A549 treated with CpdA at 1 μM for 4 hours (cell line): ENCODE data around the gene AGAP2. TPM values are rescaled to one million over a fixed set of nuclear protein-coding genes. Genes with fewer than 3 reads are reported as not detected.

ENCODE experiments used
- total RNA-seq: library from RNA; stranded (reverse); fragments of 200-300 nt; extraction: Qiagen RNA extraction; gene quantifications from 5 replicates; pipeline ENCODE4 v1.2.3, GENCODE V29; 2022; ENCODE audit warnings: low read depth

The AGAP2 gene
- 0.13 to 0.20 TPM (median 0.16 TPM) in 5 replicates for total RNA-seq

DNA sequence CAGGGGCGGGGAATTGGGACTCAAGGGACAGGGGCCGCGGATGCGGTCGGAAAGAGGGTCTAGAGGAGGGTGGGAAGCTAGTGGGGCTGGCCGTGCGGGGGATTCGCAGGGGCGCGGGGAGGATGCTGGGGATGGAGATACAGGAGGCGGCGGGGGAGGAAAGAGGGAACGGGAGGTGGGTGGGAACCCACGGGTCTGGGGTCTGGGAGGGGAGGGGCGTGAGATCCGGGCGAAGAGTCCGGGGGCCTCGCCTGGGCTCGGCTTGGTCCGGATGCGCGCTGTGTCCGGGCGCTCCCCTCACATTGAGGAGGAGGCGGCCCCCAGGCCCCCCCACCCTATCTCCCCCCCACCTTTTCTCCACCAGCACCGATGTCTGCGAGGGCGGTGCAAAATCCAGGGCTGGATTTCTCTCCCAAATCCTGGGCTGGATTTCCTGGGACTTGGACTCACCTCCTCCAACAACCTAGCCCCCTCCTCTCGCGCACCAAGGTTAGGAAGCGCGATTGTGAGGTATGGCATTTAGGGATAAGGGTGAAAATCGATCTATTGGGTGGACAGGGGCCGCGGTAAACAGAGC is at the start of gene AGAP2:
Gene AGAP2, minus strand, starts transcription at position 82 of the 577 bp plus-strand sequence. CDS start 496 bp downstream, outside the sequence.

DNA sequence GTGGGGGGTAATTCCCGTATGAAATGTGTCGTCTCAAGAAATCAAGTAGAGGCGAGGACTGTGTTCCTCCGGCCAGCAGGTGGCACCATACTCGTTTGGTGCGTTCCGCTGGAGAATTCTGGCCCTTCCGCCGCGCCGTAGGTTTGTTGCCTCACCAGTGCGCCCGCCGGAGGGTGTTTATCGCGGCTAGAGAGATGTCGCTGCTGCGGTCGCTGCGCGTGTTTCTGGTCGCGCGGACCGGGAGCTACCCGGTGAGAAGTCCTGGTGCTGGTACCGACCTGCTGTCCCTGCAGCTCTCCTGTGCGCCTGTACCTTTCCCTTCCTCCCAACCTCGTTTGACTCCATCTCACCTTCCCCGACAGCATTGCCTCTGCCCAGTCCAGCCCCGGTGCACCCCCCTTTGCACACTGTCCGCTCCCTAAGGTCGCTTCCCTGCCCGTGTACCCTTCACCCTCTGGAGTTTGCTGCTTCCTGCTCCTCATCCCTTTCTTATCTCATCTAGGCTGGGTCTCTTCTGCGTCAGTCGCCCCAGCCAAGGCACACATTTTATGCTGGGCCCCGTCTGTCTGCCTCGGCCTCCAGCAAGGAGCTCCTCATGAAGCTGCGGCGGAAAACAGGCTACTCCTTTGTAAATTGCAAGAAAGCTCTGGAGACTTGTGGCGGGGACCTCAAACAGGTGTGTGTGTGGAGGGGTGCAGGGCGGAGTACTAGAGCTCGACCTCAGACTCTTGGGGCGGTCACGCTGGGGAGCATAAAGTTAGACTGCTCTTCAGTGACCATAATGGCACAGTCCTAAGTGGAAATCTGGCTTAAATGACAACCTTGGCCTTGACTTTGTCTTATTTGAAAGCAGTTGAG is 44.3 kb upstream of the AGAP2 start, which contains the start of gene TSFM:
Gene TSFM, plus strand, starts transcription at position 180 of the 858 bp plus-strand sequence. Its CDS starts 15 bp downstream, at position 195.

DNA sequence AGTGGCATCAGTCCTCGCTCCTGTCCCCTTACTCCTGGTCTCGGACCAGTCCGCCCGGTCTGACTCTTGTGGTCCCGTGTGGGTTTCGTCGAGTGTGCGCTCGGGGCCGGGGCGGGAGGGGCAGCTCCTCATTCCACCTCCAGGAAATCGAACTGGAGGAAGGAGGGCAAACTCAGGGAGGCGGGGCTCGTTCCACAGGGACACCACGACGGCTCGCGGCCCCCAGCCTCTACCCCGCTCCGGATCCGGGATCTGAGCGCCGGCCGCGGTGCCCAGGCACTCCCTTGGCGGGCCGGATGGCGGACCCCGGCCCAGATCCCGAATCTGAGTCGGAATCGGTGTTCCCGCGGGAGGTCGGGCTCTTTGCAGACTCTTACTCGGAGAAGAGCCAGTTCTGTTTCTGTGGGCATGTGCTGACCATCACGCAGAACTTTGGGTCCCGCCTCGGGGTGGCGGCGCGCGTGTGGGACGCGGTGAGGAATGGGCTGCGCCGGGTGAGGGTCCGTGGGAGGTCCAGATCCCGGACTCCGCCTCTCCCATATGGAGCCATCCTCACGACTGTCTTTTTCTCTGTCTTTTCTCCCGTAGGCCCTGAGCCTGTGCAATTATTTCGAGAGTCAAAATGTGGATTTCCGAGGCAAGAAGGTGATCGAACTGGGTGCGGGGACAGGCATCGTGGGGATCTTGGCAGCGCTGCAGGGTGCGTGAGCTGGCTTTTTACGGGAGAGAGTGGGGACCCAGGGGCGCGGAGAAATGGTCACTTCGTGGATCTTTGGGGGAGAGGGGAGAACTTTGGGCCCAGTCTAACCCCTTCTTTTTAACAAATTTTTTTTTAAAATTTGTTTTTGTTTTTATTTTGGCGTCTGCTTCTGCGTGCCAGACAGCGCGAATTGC is 34.1 kb upstream of the AGAP2 start, which contains the start of gene EEF1AKMT3:
Gene EEF1AKMT3, plus strand, starts transcription at position 186 of the 894 bp plus-strand sequence. Its CDS starts 111 bp downstream, at position 297.

DNA sequence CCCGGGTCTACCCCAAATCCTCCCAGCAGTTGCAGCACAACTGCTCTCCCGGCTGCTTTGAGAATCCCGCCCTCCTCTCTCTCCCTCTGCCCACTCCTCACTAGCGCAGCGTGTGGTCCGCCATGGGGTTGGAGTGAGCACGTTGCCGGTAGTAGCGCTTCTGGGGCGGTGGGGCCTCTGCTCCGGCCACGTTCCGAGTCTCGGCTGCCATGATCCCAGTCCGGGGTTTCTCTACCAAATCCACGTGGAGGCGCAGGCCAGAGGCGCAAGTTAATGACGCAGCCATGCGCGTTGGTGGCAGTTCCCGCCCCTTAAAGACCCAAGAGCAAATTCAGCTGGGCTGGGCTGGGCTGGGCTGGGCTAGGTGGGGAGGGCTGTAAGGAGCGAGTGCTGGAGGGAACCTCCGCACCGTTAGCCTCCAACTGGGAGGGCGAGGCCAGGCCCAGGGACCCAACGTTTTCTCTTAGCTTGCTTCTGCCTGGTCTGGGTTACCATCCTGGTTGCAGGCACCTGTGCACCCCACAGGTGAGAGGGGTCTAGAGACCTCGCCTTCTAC is 33.4 kb upstream of the AGAP2 start, which contains the start of gene METTL1:
Gene METTL1, minus strand, starts transcription at position 233 of the 556 bp plus-strand sequence. Its CDS starts 22 bp downstream, at position 211.

DNA sequence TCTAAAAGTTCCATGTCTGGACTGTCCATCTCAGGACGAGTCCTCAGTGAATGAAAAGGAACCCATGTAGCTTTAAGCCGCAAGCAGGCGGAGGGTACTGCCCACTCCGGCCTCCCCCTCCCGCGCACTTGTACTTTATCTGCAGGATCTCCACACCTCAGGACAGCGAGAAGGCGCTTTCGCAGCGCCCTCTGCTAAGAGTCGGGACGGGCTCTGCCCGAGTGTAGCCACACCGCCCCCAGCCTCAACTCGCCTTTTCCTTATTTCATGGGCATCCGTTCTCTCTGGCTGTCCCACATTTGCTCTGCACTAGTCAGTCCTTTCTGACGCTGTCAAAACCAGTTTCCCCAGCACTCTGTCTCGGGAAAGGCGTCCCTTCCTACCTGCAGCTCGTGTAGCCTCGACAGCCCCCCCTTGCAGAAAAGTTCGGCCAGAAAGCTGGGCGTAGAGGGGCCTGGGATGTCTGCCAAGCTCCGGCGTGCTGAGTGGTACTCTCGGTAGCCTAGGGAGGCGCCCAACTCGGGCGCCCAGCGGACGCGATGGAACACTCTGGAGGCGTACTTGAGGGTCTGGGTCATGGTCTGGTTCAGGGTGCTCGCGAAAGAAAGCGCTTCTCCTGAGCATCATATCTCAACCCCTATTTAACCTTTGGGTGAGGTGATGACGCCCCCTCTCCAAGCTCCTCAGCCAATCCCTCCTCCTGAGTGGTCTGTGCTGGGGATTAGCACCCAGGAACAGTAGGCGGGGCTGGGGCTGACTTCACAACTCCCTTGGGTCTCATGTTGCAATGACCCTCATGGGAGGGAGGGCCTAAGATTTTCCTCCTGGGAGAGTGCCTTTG is 28.1 kb upstream of the AGAP2 start, which contains the start of gene CYP27B1:
Gene CYP27B1, minus strand, starts transcription at position 615 of the 841 bp plus-strand sequence. Its CDS starts 37 bp downstream, at position 578.

DNA sequence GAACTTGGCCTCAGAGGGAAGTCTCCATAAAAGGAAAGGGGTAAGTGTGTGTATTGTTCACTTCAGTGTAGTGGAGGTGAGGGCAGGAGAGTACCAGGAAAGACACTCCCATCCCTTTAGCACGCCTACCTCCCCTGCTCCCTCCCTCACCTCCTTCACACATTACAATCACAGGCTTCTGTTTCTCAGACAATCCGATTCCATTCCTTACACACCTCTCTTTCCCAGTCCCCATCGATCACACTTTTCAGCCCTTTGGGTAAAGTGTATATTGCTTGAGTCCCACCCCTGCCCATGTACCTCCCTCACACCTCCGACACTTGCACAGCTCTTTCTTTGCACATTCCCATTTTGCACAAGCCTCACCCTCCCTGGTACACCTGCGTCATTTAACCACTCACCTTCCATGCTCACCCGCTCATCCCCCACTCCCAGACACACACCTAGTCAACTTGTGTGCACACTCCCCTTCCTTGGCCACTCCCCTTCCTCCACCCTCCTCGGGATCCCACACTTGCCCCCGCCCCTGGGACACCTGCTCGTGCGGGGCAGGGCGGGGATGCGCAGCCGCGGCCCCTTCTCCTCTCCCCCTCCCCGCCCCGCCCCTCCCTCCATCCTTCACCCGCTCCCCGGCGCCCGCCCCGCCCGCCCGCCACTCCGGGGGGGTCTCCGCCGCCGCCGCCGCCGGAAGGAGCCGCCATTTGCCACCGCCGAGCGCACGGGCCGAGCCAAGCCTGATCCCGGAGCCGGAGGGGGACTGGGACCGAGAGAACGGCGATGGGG is 16.1 kb upstream of the AGAP2 start, which contains the start of gene MARCHF9:
Gene MARCHF9, plus strand, starts transcription at position 693 of the 783 bp plus-strand sequence. CDS start 426 bp downstream, outside the sequence.

DNA sequence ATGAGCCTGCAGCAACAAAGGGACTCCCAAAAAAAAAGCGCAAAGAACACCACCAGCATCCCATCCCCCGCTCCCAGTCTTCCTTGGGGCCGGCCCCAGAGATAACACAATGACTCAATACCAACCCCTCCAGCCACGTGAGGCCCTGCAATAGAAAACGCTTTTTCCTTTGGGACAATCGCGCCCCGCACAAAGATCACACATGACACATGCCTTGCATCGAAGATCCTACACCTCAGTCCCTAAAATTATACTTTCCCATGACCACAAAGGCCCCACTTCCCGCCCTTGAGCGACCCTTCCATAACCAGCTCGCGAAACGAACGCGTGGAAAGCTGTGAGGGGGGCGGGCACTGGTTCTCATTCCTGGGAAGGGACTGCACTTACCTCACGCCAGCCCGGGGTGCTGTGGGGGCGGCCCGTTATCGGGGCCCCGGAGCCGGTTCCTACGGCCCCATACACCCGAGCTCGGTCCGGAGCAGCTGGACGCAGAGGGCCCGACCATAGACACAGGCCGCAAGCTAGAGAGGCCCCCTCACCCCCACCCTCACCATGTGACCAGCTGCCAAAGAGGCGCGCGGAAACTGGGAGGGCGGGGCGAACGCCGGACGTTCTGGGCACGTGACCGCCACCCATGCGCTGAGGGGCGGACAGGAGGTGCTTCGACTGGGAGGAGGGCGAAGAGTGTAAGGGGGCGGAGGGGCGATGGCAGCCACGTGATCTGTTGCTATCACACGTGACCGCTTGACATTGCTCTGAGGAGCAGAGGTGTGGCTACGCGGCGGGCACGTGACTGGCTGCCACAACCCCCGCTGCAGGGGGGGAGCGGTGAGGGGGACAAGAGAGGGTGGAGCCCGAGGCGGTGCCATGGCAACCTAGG is 13.5 kb upstream of the AGAP2 start, which contains the start of gene CDK4:
Gene CDK4, minus strand, starts transcription at position 523 of the 880 bp plus-strand sequence. CDS start 593 bp downstream, outside the sequence.

DNA sequence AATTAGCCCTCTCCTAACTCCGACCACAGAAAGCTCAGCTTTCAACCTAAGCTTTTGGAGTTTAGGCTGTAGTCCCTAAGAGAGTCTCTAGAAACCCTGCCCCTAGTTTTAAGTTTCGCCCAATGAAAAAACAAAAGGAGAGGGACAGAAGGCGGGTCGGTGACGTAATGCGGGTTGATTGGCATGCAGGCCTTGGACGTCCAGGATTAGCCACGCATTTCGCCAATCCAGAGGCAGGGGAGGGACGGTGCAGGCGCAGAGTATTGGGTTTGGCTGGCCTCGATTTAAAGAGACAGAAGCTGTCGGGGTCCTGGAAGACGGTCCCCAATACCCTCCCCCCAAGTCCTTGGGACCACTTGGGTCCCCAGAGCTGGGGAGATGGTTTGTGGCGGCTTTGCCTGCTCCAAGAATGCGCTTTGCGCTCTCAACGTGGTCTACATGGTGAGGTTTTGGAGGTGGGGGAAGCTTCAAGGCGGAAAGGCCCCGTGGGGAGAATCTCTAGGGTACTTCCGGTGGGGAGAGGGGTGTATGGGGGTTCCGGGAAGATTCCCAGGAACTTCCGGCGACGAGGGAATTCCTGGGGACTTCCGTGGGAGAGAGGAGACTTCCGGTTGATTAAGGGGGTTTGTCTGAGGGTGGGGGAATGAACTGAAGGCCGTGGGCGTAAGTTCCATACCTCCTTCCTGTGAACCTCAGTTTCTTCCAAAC is 6.4 kb upstream of the AGAP2 start, which contains the start of gene TSPAN31:
Gene TSPAN31, plus strand, starts transcription at position 263 of the 708 bp plus-strand sequence. Its CDS starts 116 bp downstream, at position 379.

DNA sequence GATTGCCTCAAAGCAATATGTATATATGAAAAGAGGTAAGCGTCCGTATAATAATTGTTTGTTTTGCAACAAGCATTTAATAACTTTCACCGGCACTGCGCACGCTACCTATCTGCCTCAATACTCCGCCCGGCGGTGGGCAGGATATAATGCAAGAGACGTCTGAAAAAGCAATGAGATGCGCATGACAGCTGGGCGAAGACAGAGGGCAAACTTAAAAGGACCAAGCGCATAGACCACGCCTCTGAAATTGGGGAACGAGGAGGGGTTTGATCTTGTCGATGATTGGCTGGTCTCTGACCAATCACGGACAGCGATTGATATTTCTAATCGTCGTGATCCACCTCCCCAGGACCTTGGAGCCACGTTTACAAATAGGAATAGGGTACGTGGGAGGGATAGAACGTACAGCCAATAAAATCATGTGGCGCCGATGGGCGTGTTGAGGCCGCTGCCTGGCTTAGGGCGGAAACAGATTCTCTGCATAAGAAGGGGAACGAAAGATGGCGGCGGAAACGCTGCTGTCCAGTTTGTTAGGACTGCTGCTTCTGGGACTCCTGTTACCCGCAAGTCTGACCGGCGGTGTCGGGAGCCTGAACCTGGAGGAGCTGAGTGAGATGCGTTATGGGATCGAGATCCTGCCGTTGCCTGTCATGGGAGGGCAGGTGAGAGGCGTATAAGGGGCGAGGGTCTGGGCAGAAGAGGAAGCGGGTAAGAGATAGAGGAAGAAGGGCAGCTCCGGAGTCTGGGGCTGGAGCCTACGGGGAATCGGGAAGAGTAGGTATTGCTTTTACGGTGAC is 44.7 kb downstream of the AGAP2 start, which contains the start of gene OS9:
Gene OS9, plus strand, starts transcription at position 474 of the 800 bp plus-strand sequence. Its CDS starts 30 bp downstream, at position 504.

Other genes starting within 250 kb of the AGAP2 start
- gene DDIT3, start 218.2 kb downstream of the AGAP2 start, total RNA-seq, result 35.7 to 48.5 TPM (median 39.1 TPM) in 5 replicates
- gene MBD6, start 215.9 kb downstream of the AGAP2 start, total RNA-seq, result 23.2 to 32.2 TPM (median 27.5 TPM) in 5 replicates
- gene DCTN2, start 191.6 kb downstream of the AGAP2 start, total RNA-seq, result 112 to 184 TPM (median 114 TPM) in 5 replicates
- 0.17 to 0.31 TPM (median 0.23 TPM) in 5 replicates for gene KIF5A, start 188.7 kb downstream of the AGAP2 start, total RNA-seq
- gene PIP4K2C, start 147.6 kb downstream of the AGAP2 start, total RNA-seq, result 36.3 to 44.3 TPM (median 42.6 TPM) in 5 replicates
- 14.4 to 21.2 TPM (median 18.1 TPM) in 5 replicates for gene DTX3, start 133.9 kb downstream of the AGAP2 start, total RNA-seq
- 4.8 to 7.0 TPM (median 6.8 TPM) in 5 replicates for gene ARHGEF25, start 127.3 kb downstream of the AGAP2 start, total RNA-seq
- gene B4GALNT1, start 105.5 kb downstream of the AGAP2 start, total RNA-seq, result 36.6 to 54.4 TPM (median 48.1 TPM) in 5 replicates
- gene OS9, start 44.6 kb downstream of the AGAP2 start, total RNA-seq, result 116 to 127 TPM (median 119 TPM) in 5 replicates
- gene TSPAN31, start 6.3 kb upstream of the AGAP2 start, total RNA-seq, result 15.7 to 20.4 TPM (median 17.0 TPM) in 5 replicates
- 259 to 307 TPM (median 276 TPM) in 5 replicates for gene CDK4, start 13.6 kb upstream of the AGAP2 start, total RNA-seq
- 6.1 to 8.8 TPM (median 7.5 TPM) in 5 replicates for gene MARCHF9, start 16.4 kb upstream of the AGAP2 start, total RNA-seq
- 1.4 to 3.7 TPM (median 2.3 TPM) in 5 replicates for gene CYP27B1, start 28.3 kb upstream of the AGAP2 start, total RNA-seq
- gene METTL1, start 33.4 kb upstream of the AGAP2 start, total RNA-seq, result 51.0 to 61.9 TPM (median 57.7 TPM) in 5 replicates
- gene EEF1AKMT3, start 33.9 kb upstream of the AGAP2 start, total RNA-seq, result 4.2 to 7.1 TPM (median 6.1 TPM) in 5 replicates
- 69.5 to 78.2 TPM (median 73.9 TPM) in 5 replicates for gene TSFM, start 44.0 kb upstream of the AGAP2 start, total RNA-seq
- 0.31 to 0.78 TPM (median 0.53 TPM) in 5 replicates for gene AVIL, start 80.0 kb upstream of the AGAP2 start, total RNA-seq
- gene CTDSP2, start 108.0 kb upstream of the AGAP2 start, total RNA-seq, result 44.5 to 56.2 TPM (median 52.3 TPM) in 5 replicates
- 4.5 to 7.7 TPM (median 5.3 TPM) in 5 replicates for gene ATP23, start 202.8 kb upstream of the AGAP2 start, total RNA-seq